Neuronal stem cell (in vitro differentiated cells): ENCODE results near the gene PRUNE2.

Source experiments
- DNase-seq: peaks from one replicate; pipeline ENCODE4 v3.0.0-alpha.2; 2013; ENCODE audit warnings: low spot score
- H2AFZ ChIP-seq: one replicate; pipeline ENCODE4 v1.6.1; 2013; ENCODE audit warnings: mild to moderate bottlenecking, low read length, inconsistent platforms
- H2AK5ac ChIP-seq: 2 replicates; pipeline ENCODE4 v1.6.1; 2013; ENCODE audit warnings: low read depth, mild to moderate bottlenecking, inconsistent platforms, low read length, moderate library complexity, mixed read lengths
- H2BK120ac ChIP-seq: 2 replicates; pipeline ENCODE4 v1.6.1; 2013; ENCODE audit warnings: low read depth, mild to moderate bottlenecking, inconsistent platforms, low read length, moderate library complexity, mixed read lengths
- H2BK12ac ChIP-seq: one replicate; pipeline ENCODE4 v1.6.1; 2013; ENCODE audit warnings: low read length, inconsistent platforms
- H2BK15ac ChIP-seq: 2 replicates; pipeline ENCODE4 v1.6.1; 2013; ENCODE audit warnings: mild to moderate bottlenecking, low read length, inconsistent platforms, mixed read lengths
- H2BK5ac ChIP-seq: one replicate; pipeline ENCODE4 v1.6.1; 2013; ENCODE audit warnings: inconsistent platforms, mild to moderate bottlenecking, low read length, moderate library complexity
- H3K14ac ChIP-seq: one replicate; pipeline ENCODE4 v1.6.1; 2013; ENCODE audit warnings: low read length, inconsistent platforms
- H3K18ac ChIP-seq: 2 replicates; pipeline ENCODE4 v1.6.1; 2013; ENCODE audit warnings: low read length, inconsistent platforms
- H3K23ac ChIP-seq: 2 replicates; pipeline ENCODE4 v1.6.1; 2013; ENCODE audit warnings: low read depth, mild to moderate bottlenecking, mixed read lengths, low read length, inconsistent platforms; ENCODE audit not compliant: poor library complexity
- H3K27ac ChIP-seq: replicated peaks from 3 replicates; pipeline ENCODE4 v1.5.1; 2013; ENCODE audit warnings: low read length, inconsistent platforms
- H3K27me3 ChIP-seq, 3 experiments: 2 replicates each; pipeline ENCODE4 v1.6.1; 2013; ENCODE audit warnings: low read length in 3 of 3, mild to moderate bottlenecking in 2 of 3, inconsistent platforms in 1 of 3, low read depth in 1 of 3, mixed read lengths in 1 of 3, moderate library complexity in 1 of 3; ENCODE audit not compliant: control insufficient read depth in 3 of 3, insufficient read depth in 3 of 3
- H3K36me3 ChIP-seq, 2 donors: replicated peaks in 1 of 2; 2 replicates each; pipeline ENCODE4 v1.6.1; 2013; ENCODE audit warnings: low read length in 2 of 2; ENCODE audit not compliant: control insufficient read depth in 2 of 2, insufficient read depth in 2 of 2
- H3K4ac ChIP-seq: 2 replicates; pipeline ENCODE4 v1.6.1; 2013; ENCODE audit warnings: inconsistent platforms, mild to moderate bottlenecking, low read length, moderate library complexity
- H3K4me1 ChIP-seq, 2 donors: 1 replicate in 1 of 2; 2 replicates in 1 of 2; pipeline ENCODE4 v1.6.1; 2013; ENCODE audit warnings: low read length in 2 of 2, low read depth in 1 of 2; ENCODE audit not compliant: control insufficient read depth in 2 of 2, insufficient read depth in 1 of 2
- H3K4me2 ChIP-seq: one replicate; pipeline ENCODE4 v1.6.1; 2013; ENCODE audit warnings: mild to moderate bottlenecking, low read length, inconsistent platforms; ENCODE audit not compliant: insufficient read depth, poor library complexity, severe bottlenecking
- H3K4me3 ChIP-seq, 2 donors: 2 replicates each; pipeline ENCODE4 v1.5.1; 2013; ENCODE audit warnings: low read length in 2 of 2, mild to moderate bottlenecking in 2 of 2, inconsistent platforms in 1 of 2, moderate library complexity in 1 of 2
- H3K79me1 ChIP-seq: one replicate; pipeline ENCODE4 v1.6.1; 2013; ENCODE audit warnings: low read depth, mild to moderate bottlenecking, inconsistent platforms, low read length, moderate library complexity
- H3K9ac ChIP-seq: one replicate; pipeline ENCODE4 v1.6.1; 2013; ENCODE audit warnings: mild to moderate bottlenecking, low read depth, low read length, inconsistent platforms; ENCODE audit not compliant: poor library complexity
- H3K9me3 ChIP-seq, 2 donors: replicated peaks in 1 of 2; 2 replicates each; pipeline versions ENCODE3 to v1.6.1; 2013; ENCODE audit warnings: low read length in 2 of 2, mild to moderate bottlenecking in 2 of 2, inconsistent platforms in 1 of 2, low read depth in 1 of 2, mixed read lengths in 1 of 2, moderate library complexity in 1 of 2; ENCODE audit not compliant: control insufficient read depth in 2 of 2, insufficient read depth in 1 of 2
- H4K8ac ChIP-seq: one replicate; pipeline ENCODE4 v1.6.1; 2013; ENCODE audit warnings: low read depth, mild to moderate bottlenecking, inconsistent platforms, low read length, moderate library complexity
- H4K91ac ChIP-seq: one replicate; pipeline ENCODE4 v1.6.1; 2013; ENCODE audit warnings: low read length, low read depth, mild to moderate bottlenecking, inconsistent platforms; ENCODE audit not compliant: poor library complexity
- WGBS, 2 donors: extraction: QIAGEN DNeasy Blood & Tissue Kit; methylation state at CpG; one replicate each; pipeline ENCODE4 v1.1.7; 2013; ENCODE audit warnings: missing lambda C conversion rate in 2 of 2, mixed read lengths in 1 of 2; ENCODE audit not compliant: insufficient read length in 2 of 2, insufficient replicate concordance in 1 of 2; ENCODE audit errors: extremely low coverage in 2 of 2; 5-methylcytosine and 5-hydroxymethylcytosine counted together

PRUNE2 gene

DNA sequence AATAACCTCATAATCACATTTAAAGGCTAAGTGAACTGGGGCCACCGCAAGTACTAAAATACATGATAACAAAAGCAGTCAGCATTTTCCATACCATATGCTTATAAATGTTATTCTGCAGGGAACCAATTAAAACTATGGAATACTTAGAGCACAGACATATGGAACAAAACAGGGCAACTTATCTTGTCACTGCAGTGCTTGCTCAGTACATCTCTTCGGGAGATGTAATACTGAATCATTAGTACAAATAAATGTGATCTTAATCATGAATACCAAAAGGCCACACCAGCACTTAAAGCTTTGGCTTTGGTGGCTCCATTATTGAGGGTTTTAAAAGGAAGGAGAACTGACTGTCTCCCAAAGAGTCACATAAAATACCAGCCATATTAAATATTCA lies 32.1 kb downstream of the PRUNE2 start:
- peaks cover 8 to 25% of the 10 kb centered on the region in 2 donors for H3K4me1 ChIP-seq
- H3K18ac ChIP-seq = no peak overlapping the region
- peak overlapping the region in 1 of 2 donors; percentile 16 for H3K4me3 ChIP-seq
- H2BK15ac ChIP-seq = no peak overlapping the region
- H3K4ac ChIP-seq = no peak overlapping the region
- H4K8ac ChIP-seq = no peak overlapping the region
- no peak overlapping the region for H4K91ac ChIP-seq
- no peaks in the 10 kb centered on the region for H3K36me3 ChIP-seq
- H2BK5ac ChIP-seq = no peak overlapping the region
- no peak for DNase-seq
- no peak overlapping the region for H3K4me2 ChIP-seq
- H2BK12ac ChIP-seq = no peak overlapping the region
- no peaks in the 10 kb centered on the region for H3K9me3 ChIP-seq
- H2BK120ac ChIP-seq = no peak overlapping the region
- peak overlapping the region; percentile 45 for H3K27ac ChIP-seq
- no peaks in the 10 kb centered on the region for H3K27me3 ChIP-seq
- H2AFZ ChIP-seq = peak overlapping the region; percentile 83
- no peak overlapping the region for H3K9ac ChIP-seq
- no peak overlapping the region for H3K14ac ChIP-seq
- no peak overlapping the region for H2AK5ac ChIP-seq
- H3K79me1 ChIP-seq = no peaks in the 10 kb centered on the region
- no peak overlapping the region for H3K23ac ChIP-seq
- no CpG with 5 or more reads among the region's 2 CpGs for WGBS, 2 donors

DNA sequence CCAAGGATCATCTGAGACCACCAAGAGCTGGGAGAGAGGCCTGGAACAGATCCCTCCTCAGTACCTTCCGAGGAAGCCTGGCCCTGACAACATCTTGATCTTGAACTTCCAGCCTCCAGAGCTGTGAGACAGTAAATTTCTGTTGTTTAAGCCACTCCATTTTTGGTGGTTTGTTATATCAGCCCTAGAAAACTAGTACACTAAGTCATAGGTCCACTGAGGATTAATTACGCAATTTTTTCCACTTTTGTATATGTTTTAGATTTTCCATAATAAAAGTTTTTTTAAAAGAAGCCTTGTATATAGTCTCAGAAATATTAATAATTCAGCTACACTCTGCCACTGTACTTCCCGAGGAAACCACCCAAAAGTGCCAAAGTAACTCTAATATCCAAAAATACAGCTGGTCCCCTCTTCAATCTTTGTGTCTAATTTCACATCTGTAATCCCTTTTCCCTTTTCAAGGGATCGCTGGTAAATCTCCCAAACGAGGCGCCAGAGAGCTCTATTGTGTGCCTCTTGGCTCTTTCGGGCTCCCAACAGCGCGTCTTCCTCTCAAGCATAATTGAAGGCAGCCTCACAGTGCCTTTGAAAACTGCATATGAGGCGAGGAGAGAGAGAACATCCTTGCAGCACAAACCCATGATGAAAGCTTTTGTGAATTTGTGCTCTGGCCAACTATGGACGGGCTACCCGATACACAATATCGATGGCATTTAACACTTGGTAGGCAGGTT lies 32.7 kb downstream of the PRUNE2 start:
- H3K23ac ChIP-seq = no peak overlapping the region
- no peak overlapping the region for H2AK5ac ChIP-seq
- H3K4me3 ChIP-seq = peak overlapping the region in 1 of 2 donors; percentile 16
- DNase-seq = peak; percentile 52
- H3K27ac ChIP-seq = peak overlapping the region; percentile 45
- no peak overlapping the region for H2BK15ac ChIP-seq
- no peak overlapping the region for H3K18ac ChIP-seq
- H3K4ac ChIP-seq = no peak overlapping the region
- H3K14ac ChIP-seq = no peak overlapping the region
- no peak overlapping the region for H2BK5ac ChIP-seq
- peak overlapping the region; percentile 83 for H2AFZ ChIP-seq
- H3K4me2 ChIP-seq = no peak overlapping the region
- H3K4me1 ChIP-seq = peaks cover 11 to 28% of the 10 kb centered on the region in 2 donors
- no peak overlapping the region for H4K91ac ChIP-seq
- WGBS, 2 donors = no CpG with 5 or more reads among the region's 13 CpGs
- no peak overlapping the region for H2BK120ac ChIP-seq
- H4K8ac ChIP-seq = no peak overlapping the region
- no peak overlapping the region for H3K9ac ChIP-seq
- H3K36me3 ChIP-seq = no peaks in the 10 kb centered on the region
- no peaks in the 10 kb centered on the region for H3K27me3 ChIP-seq
- H3K9me3 ChIP-seq = no peaks in the 10 kb centered on the region
- no peaks in the 10 kb centered on the region for H3K79me1 ChIP-seq
- no peak overlapping the region for H2BK12ac ChIP-seq

DNA sequence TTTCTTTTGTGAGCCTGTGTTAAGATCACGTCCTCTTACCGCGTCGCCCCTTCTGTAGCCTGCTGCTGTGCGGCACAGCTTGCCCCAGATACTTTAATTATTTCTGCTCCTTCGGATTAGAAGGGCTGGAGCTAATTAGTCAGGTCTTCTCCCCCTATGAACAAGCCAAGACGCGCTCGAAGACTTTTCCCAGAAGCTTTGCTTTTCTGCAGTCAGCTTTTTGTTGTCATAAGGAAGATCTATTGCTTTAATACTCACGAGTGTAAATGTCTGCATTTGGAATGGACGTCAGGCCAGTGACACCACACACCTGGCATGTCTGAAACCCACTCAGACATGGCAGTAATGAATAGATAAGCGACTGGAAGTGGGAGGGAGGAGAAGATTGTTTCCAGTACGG lies 37.0 kb downstream of the PRUNE2 start:
- Histone ChIP-seq H4K8ac (no peak overlapping the region), H2BK12ac (no peak overlapping the region), H2BK5ac (no peak overlapping the region), H2AK5ac (no peak overlapping the region), H3K27me3 (no peaks in the 10 kb centered on the region), H3K4me1 (peaks cover 20 to 32% of the 10 kb centered on the region in 2 donors), H4K91ac (no peak overlapping the region), H3K79me1 (no peaks in the 10 kb centered on the region), H2AFZ (peak overlapping the region; percentile 81), H3K18ac (no peak overlapping the region), H3K14ac (no peak overlapping the region), H3K4ac (no peak overlapping the region), H2BK15ac (no peak overlapping the region), H3K23ac (no peak overlapping the region), H2BK120ac (no peak overlapping the region), H3K9ac (no peak overlapping the region), H3K4me3 (no peak overlapping the region), H3K27ac (peak overlapping the region; percentile 46), H3K9me3 (no peaks in the 10 kb centered on the region), H3K36me3 (no peaks in the 10 kb centered on the region), H3K4me2 (no peak overlapping the region)
- peak; percentile 46 for DNase-seq
- WGBS, 2 donors = no CpG with 5 or more reads among the region's 13 CpGs

DNA sequence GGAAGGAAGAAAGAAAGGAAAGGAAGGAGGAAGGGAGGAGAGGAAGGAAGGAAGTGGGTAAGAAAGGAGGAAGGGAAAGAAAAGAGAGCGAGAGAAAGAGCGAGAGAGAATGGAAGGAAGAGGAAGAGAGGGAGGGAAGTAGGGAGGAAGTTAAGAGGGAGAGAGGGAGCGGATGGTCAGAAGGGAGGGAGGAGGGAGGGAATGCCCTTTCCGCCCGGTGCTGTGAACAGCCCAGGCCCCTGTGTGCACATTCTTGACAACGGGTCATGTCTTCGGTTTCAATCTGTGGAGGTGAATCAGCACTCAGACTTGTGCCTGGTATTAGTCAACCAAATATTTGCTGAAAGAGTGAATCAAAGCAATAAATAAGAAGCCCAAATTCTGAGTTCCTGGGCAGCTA lies 39.2 kb downstream of the PRUNE2 start:
- Histone ChIP-seq H3K23ac (no peak overlapping the region), H3K4me2 (no peak overlapping the region), H3K36me3 (no peaks in the 10 kb centered on the region), H2AFZ (no peak overlapping the region), H3K9ac (no peak overlapping the region), H4K91ac (no peak overlapping the region), H2BK15ac (no peak overlapping the region), H2BK5ac (no peak overlapping the region), H3K4ac (no peak overlapping the region), H3K4me3 (no peak overlapping the region), H3K79me1 (no peaks in the 10 kb centered on the region), H3K9me3 (no peaks in the 10 kb centered on the region), H2AK5ac (no peak overlapping the region), H3K14ac (no peak overlapping the region), H3K27me3 (no peaks in the 10 kb centered on the region), H3K18ac (no peak overlapping the region), H2BK12ac (no peak overlapping the region), H3K27ac (no peak overlapping the region), H2BK120ac (no peak overlapping the region), H4K8ac (no peak overlapping the region), H3K4me1 (peaks cover 14 to 24% of the 10 kb centered on the region in 2 donors)
- no peak for DNase-seq
- 100% methylated on average over 2 to 3 of the region's 7 CpGs for WGBS, 2 donors
